Prostate gland (tissue), 2 donors: Measurements from ENCODE around the gene RTP3. TPM values are rescaled to one million over a fixed set of nuclear protein-coding genes. Genes with fewer than 3 reads are reported as not detected.

ENCODE experiments used
- DNase-seq: peaks from one replicate; pipeline ENCODE4 v3.0.0-alpha.2; 2019; ENCODE audit warnings: low spot score
- H3K27ac ChIP-seq, 2 donors: fragments of 200-600 bp; sonication (generic); 2 replicates each; pipeline ENCODE4 v1.5.1; 2017 to 2019
- H3K27me3 ChIP-seq: fragments of 200-600 bp; sonication (generic); replicated peaks from 2 replicates; pipeline ENCODE4 v1.5.1; 2019; ENCODE audit not compliant: insufficient read depth
- H3K36me3 ChIP-seq, 2 donors: fragments of 200-600 bp; sonication (generic); 1 replicate in 1 of 2; 2 replicates in 1 of 2; pipeline versions ENCODE4 v1.5.1 to v1.8.1; 2017 to 2019
- H3K4me1 ChIP-seq: fragments of 200-600 bp; sonication (generic); replicated peaks from 2 replicates; pipeline ENCODE4 v1.5.1; 2019
- H3K4me3 ChIP-seq, 2 donors: fragments of 200-600 bp; sonication (generic); 2 replicates each; pipeline ENCODE4 v1.5.1; 2017 to 2019
- H3K9me3 ChIP-seq: fragments of 200-600 bp; sonication (generic); 2 replicates; pipeline ENCODE4 v1.5.1; 2017
- POLR2A ChIP-seq: fragments of 450-650 bp; IDR thresholded peaks from one replicate; pipeline ENCODE4 v1.6.1; 2016; ENCODE audit warnings: antibody characterized with exemption, mild to moderate bottlenecking
- POLR2AphosphoS5 ChIP-seq: sonication (generic); formaldehyde crosslinking; IDR thresholded peaks from one replicate; pipeline ENCODE4 v1.6.1; 2017; ENCODE audit warnings: antibody characterized with exemption
- WGBS: methylation state at CpG from one replicate; pipeline ENCODE4 v1.1.5; 2018; 5-methylcytosine and 5-hydroxymethylcytosine counted together
- intact Hi-C: fragments of 100-400 bp; cut with DNase I; formaldehyde crosslinking; loops from one replicate; pipeline ENCODE4 v1.14.2; 2022
- total RNA-seq, 2 donors: library from RNA; depleted of rRNA; stranded (reverse); fragments of >200 nt; gene quantifications; one replicate each; pipeline ENCODE4 v1.1.0, GENCODE V29; 2016
- TF ChIP-seq, protein P1 (sequence below), 4 experiments: fragments of 200-600 bp in 2 of 4; fragments of 450-650 bp in 2 of 4; sonication (generic) in 2 of 4; IDR thresholded peaks; 1 replicate in 3 of 4; 2 replicates in 1 of 4; pipeline ENCODE4 v1.5.1; 2016 to 2019; ENCODE audit warnings: antibody characterized with exemption in 4 of 4, mild to moderate bottlenecking in 2 of 4, moderate library complexity in 2 of 4

Gene RTP3
- total RNA-seq, 2 donors from 2014 or later = 0.68 TPM; not detected in 1

GRCh38 chr3:46549408-46549904 is 51.7 kb downstream of the RTP3 start:
- Histone ChIP-seq H3K4me3 (no peak overlapping the region), H3K27me3 (no peaks in the 10 kb centered on the region), H3K27ac (no peak overlapping the region), H3K4me1 (no peaks in the 10 kb centered on the region), H3K9me3 (no peaks in the 10 kb centered on the region), H3K36me3 (no peaks in the 10 kb centered on the region)
- no peak for DNase-seq
- intact Hi-C loops = no loop called here
- 58% methylated on average over 4 of the region's 4 CpGs for WGBS
- TF ChIP-seq POLR2A (no peak), POLR2AphosphoS5 (no peak)

- Histone ChIP-seq H3K36me3 (no peaks in the 10 kb centered on the region), H3K27ac (no peak overlapping the region), H3K4me3 (no peak overlapping the region), H3K9me3 (no peaks in the 10 kb centered on the region), H3K4me1 (no peaks in the 10 kb centered on the region), H3K27me3 (no peaks in the 10 kb centered on the region)
- no peak for DNase-seq
- TF ChIP-seq, protein P1, sequence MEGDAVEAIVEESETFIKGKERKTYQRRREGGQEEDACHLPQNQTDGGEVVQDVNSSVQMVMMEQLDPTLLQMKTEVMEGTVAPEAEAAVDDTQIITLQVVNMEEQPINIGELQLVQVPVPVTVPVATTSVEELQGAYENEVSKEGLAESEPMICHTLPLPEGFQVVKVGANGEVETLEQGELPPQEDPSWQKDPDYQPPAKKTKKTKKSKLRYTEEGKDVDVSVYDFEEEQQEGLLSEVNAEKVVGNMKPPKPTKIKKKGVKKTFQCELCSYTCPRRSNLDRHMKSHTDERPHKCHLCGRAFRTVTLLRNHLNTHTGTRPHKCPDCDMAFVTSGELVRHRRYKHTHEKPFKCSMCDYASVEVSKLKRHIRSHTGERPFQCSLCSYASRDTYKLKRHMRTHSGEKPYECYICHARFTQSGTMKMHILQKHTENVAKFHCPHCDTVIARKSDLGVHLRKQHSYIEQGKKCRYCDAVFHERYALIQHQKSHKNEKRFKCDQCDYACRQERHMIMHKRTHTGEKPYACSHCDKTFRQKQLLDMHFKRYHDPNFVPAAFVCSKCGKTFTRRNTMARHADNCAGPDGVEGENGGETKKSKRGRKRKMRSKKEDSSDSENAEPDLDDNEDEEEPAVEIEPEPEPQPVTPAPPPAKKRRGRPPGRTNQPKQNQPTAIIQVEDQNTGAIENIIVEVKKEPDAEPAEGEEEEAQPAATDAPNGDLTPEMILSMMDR (IDR thresholded peaks at IDR 0.05) = no peak
- TF ChIP-seq POLR2AphosphoS5 = no peak
- TF ChIP-seq POLR2A = no peak
- intact Hi-C loops = no loop called here
- WGBS = 84% methylated on average over 1 of the region's 1 CpG
These were observed 52.2 kb downstream of the RTP3 start for GRCh38 chr3:46549989-46550388.

Other genes starting within 250 kb of the RTP3 start
- gene CCR2, start 143.9 kb upstream of the RTP3 start, total RNA-seq = 1 to 10 TPM; 1.0 to 6.5 TPM
- under 1 TPM; 0.55 to 0.68 TPM for gene CCR5, start 127.0 kb upstream of the RTP3 start, total RNA-seq
- under 1 TPM; 0.09 to 0.45 TPM for gene CCRL2, start 90.7 kb upstream of the RTP3 start, total RNA-seq
- gene LTF, start 33.1 kb upstream of the RTP3 start, total RNA-seq = 100 to 1,000 TPM in 1 of 2 donors, 10 to 100 TPM in 1; 22.6 to 130 TPM
- gene LRRC2, start 68.3 kb downstream of the RTP3 start, total RNA-seq = 1 to 10 TPM in 1 of 2 donors, under 1 TPM in 1; 0.45 to 1.6 TPM
- gene FAM240A, start 114.5 kb downstream of the RTP3 start, total RNA-seq = under 1 TPM in 1 of 2 donors, not detected in 1; 0.32 TPM
- gene ALS2CL, start 195.7 kb downstream of the RTP3 start, total RNA-seq = 10 to 100 TPM in 1 of 2 donors, 1 to 10 TPM in 1; 8.1 to 18.9 TPM
- 1 to 10 TPM in 1 of 2 donors, under 1 TPM in 1; 0.18 to 1.6 TPM for gene TMIE, start 203.4 kb downstream of the RTP3 start, total RNA-seq
- gene PRSS50, start 219.9 kb downstream of the RTP3 start, total RNA-seq = under 1 TPM; 0.14 to 0.80 TPM